DND-41 (cell line): Measurements from ENCODE around the gene AHSG.

ENCODE experiments used
- ATAC-seq: fragments of 200-7000 bp; cut with Tn5 transposase; 3 replicates; pipeline ENCODE4 v1.9.1; 2021; ENCODE audit warnings: low read depth; ENCODE audit not compliant: insufficient read depth
- DNase-seq: peaks from one replicate; pipeline ENCODE4 v3.0.0-alpha.2; 2020
- H2AFZ ChIP-seq: 2 replicates; pipeline ENCODE4 v1.6.0; 2012; ENCODE audit warnings: low read depth, low read length
- H3K27ac ChIP-seq: 2 replicates; pipeline ENCODE4 v1.5.1; 2012; ENCODE audit warnings: low read length, inconsistent platforms
- H3K27me3 ChIP-seq: fragments of 200-600 bp; sonication (generic); 2 replicates; pipeline ENCODE4 v1.6.0; 2012; ENCODE audit warnings: low read length, mild to moderate bottlenecking, inconsistent platforms; ENCODE audit not compliant: insufficient read depth, poor library complexity
- H3K36me3 ChIP-seq: 2 replicates; pipeline ENCODE4 v1.5.1; 2012; ENCODE audit warnings: low read length, inconsistent platforms; ENCODE audit not compliant: insufficient read depth
- H3K4me1 ChIP-seq: 2 replicates; pipeline ENCODE4 v1.5.1; 2012; ENCODE audit warnings: mild to moderate bottlenecking, low read length; ENCODE audit not compliant: insufficient read depth
- H3K4me2 ChIP-seq: 2 replicates; pipeline ENCODE4 v1.6.0; 2012; ENCODE audit warnings: mild to moderate bottlenecking, moderate library complexity, low read length, inconsistent platforms; ENCODE audit not compliant: insufficient read depth
- H3K4me3 ChIP-seq, 2 experiments: fragments of 200-600 bp in 1 of 2; shearing (Covaris generic) in 1 of 2; 2 replicates each; pipeline ENCODE4 v1.5.1; 2012 to 2016; ENCODE audit warnings: inconsistent platforms in 2 of 2, low read length in 2 of 2, mild to moderate bottlenecking in 2 of 2, low read depth in 1 of 2, moderate library complexity in 1 of 2
- H3K79me2 ChIP-seq: 2 replicates; pipeline ENCODE4 v1.6.0; 2012; ENCODE audit warnings: low read length, inconsistent platforms; ENCODE audit not compliant: insufficient read depth
- H3K9ac ChIP-seq: 2 replicates; pipeline ENCODE4 v1.6.0; 2012; ENCODE audit warnings: low read depth, mild to moderate bottlenecking, inconsistent platforms, low read length, moderate library complexity
- H3K9me3 ChIP-seq: 2 replicates; pipeline ENCODE4 v1.5.1; 2012; ENCODE audit warnings: low read length, moderate library complexity, mild to moderate bottlenecking, inconsistent platforms; ENCODE audit not compliant: insufficient read depth, severe bottlenecking
- H4K20me1 ChIP-seq: 2 replicates; pipeline ENCODE4 v1.6.0; 2012; ENCODE audit warnings: low read length; ENCODE audit not compliant: insufficient read depth
- EZH2 ChIP-seq: IDR thresholded peaks from 3 replicates; pipeline ENCODE4 v1.6.1; 2012; ENCODE audit warnings: borderline replicate concordance, low read depth, mild to moderate bottlenecking, moderate library complexity, low read length, inconsistent platforms; ENCODE audit not compliant: severe bottlenecking
- TF ChIP-seq, protein P1 (sequence below): IDR thresholded peaks from 2 replicates; pipeline ENCODE4 v1.5.1; 2012; ENCODE audit warnings: borderline replicate concordance, low read length, moderate library complexity, mild to moderate bottlenecking; ENCODE audit not compliant: poor library complexity, severe bottlenecking; ENCODE audit errors: extremely low read depth

AHSG gene

DNA sequence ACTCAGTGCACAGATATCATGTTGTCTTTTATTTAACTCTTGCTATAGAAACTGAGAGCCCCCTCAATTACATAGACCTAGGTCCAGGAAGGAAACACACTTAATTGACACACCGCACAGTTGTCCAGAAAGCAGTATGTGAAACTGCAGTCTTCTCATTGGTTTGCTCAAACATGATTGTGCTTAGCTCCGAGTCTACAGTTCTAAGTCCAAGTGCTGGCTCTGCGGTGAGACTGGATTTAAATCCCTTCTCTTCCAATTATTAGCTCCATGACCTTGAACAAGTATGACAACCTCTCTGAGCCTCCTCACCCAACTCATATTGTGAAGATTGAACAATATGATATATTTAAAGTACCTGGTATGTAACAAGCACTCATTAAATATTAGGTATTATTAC lies 19.0 kb upstream of the AHSG start:
- no peak for TF ChIP-seq EZH2
- TF ChIP-seq, protein P1, sequence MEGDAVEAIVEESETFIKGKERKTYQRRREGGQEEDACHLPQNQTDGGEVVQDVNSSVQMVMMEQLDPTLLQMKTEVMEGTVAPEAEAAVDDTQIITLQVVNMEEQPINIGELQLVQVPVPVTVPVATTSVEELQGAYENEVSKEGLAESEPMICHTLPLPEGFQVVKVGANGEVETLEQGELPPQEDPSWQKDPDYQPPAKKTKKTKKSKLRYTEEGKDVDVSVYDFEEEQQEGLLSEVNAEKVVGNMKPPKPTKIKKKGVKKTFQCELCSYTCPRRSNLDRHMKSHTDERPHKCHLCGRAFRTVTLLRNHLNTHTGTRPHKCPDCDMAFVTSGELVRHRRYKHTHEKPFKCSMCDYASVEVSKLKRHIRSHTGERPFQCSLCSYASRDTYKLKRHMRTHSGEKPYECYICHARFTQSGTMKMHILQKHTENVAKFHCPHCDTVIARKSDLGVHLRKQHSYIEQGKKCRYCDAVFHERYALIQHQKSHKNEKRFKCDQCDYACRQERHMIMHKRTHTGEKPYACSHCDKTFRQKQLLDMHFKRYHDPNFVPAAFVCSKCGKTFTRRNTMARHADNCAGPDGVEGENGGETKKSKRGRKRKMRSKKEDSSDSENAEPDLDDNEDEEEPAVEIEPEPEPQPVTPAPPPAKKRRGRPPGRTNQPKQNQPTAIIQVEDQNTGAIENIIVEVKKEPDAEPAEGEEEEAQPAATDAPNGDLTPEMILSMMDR = no peak

DNA sequence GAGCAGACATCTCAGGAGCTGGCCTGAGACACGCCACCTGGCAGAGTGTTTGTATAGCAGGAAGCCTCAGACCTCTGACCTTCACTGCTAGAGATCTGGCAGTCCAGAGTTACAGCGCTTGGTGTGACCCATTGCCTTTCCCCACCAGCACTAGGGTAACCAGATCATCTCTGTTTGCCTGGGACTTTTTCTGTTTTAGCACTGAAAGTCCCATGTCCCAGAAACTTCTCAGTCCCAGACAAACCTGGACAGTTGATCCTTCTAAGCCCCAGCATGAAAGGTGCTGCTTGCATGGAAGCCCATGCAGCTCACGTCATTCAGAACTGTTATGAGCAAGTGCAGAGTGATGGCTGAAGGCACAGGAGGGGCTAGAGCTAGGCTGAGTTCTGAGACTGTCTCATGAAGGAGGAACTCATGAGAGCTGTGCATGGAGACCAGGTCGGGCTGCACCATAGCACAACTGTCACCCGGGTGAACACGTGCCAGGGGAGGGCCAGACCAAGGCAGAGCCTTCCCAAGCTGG lies 18.2 kb upstream of the AHSG start:
- Histone ChIP-seq H3K4me3 (no peak overlapping the region), H2AFZ (no peak overlapping the region), H3K4me2 (no peak overlapping the region), H3K27me3 (peaks cover 4% of the 10 kb centered on the region), H3K9ac (no peak overlapping the region), H4K20me1 (no peaks in the 10 kb centered on the region), H3K4me1 (no peaks in the 10 kb centered on the region), H3K36me3 (no peaks in the 10 kb centered on the region), H3K9me3 (no peaks in the 10 kb centered on the region), H3K27ac (no peak overlapping the region), H3K79me2 (no peaks in the 10 kb centered on the region)
- ATAC-seq (no peak), DNase-seq (no peak)
- no peak for TF ChIP-seq EZH2

More for the DNA sequence above, 19.0 kb upstream of the AHSG start:
- Histone ChIP-seq H3K36me3 (no peaks in the 10 kb centered on the region), H4K20me1 (no peaks in the 10 kb centered on the region), H3K9me3 (no peaks in the 10 kb centered on the region), H2AFZ (no peak overlapping the region), H3K27me3 (peaks cover 4% of the 10 kb centered on the region), H3K79me2 (no peaks in the 10 kb centered on the region), H3K27ac (no peak overlapping the region), H3K9ac (no peak overlapping the region), H3K4me3 (no peak overlapping the region), H3K4me1 (no peaks in the 10 kb centered on the region), H3K4me2 (no peak overlapping the region)
- DNase-seq (no peak), ATAC-seq (no peak)

DNA sequence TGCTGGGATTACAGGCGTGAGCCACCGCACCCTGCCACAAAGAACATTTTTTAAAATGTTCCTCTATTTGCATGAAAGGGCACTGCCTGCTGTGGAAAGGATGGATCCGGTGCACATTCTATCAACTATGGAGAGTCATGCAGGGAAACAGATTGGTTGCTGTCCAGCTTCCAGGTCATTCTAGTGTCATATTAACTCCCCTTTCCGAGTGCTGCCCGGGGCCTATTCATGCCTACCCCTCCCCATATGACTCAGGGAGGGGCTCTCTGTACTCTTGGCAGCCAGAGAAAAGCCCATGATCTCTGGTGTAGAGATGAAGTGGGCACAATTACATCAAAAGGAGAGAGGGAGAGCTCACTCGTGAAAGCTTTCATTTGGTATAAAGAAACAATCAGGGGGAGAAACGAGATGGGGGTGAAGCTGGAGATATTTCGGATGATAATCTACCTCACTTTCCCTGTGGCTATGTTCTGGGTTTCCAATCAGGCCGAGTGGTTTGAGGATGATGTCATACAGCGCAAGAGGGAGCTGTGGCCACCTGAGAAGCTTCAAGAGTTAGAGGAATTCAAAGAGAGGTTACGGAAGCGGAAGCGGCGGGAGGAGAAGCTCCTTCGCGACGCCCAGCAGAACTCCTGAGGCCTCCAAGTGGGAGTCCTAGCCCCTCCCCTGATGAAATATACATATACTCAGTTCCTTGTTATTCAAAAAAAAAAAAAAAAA lies 16.1 kb upstream of the AHSG start:
- H3K79me2 ChIP-seq = no peaks in the 10 kb centered on the region
- DNase-seq = no peak
- no peaks in the 10 kb centered on the region for H3K4me1 ChIP-seq
- H3K4me2 ChIP-seq = no peak overlapping the region
- H2AFZ ChIP-seq = no peak overlapping the region
- H3K4me3 ChIP-seq = no peak overlapping the region
- H3K36me3 ChIP-seq = no peaks in the 10 kb centered on the region
- TF ChIP-seq EZH2 = no peak
- TF ChIP-seq, protein P1 = no peak
- H3K27ac ChIP-seq = no peak overlapping the region
- peaks cover 4% of the 10 kb centered on the region for H3K27me3 ChIP-seq
- no peaks in the 10 kb centered on the region for H3K9me3 ChIP-seq
- ATAC-seq = no peak
- no peaks in the 10 kb centered on the region for H4K20me1 ChIP-seq
- H3K9ac ChIP-seq = no peak overlapping the region

GRCh38 chr3:186598108-186598784 lies 14.6 kb upstream of the AHSG start:
- H3K4me1 ChIP-seq = no peaks in the 10 kb centered on the region
- ATAC-seq = no peak

More at GRCh38 chr3:186598108-186598784, 14.6 kb upstream of the AHSG start:
- H3K27me3 ChIP-seq = peaks cover 4% of the 10 kb centered on the region
- H2AFZ ChIP-seq = no peak overlapping the region
- no peak overlapping the region for H3K9ac ChIP-seq
- H4K20me1 ChIP-seq = no peaks in the 10 kb centered on the region
- no peaks in the 10 kb centered on the region for H3K79me2 ChIP-seq
- DNase-seq = no peak
- no peak overlapping the region for H3K27ac ChIP-seq
- no peak for TF ChIP-seq EZH2
- TF ChIP-seq, protein P1 = no peak
- H3K4me2 ChIP-seq = no peak overlapping the region
- no peaks in the 10 kb centered on the region for H3K36me3 ChIP-seq
- H3K9me3 ChIP-seq = no peaks in the 10 kb centered on the region
- H3K4me3 ChIP-seq = no peak overlapping the region
